ENCODE results near the gene FKBP7. TPM values are rescaled to one million over a fixed set of nuclear protein-coding genes. Genes with fewer than 3 reads are reported as not detected.
"Not testable (repeated sequence)": the region's sequence is repeated elsewhere in the genome, so short reads cannot be mapped to it uniquely, and the experiment has no call there.

Gene FKBP7
- total RNA-seq, 2 experiments from 2014 or later, result 4.1 to 4.6 TPM

DNA sequence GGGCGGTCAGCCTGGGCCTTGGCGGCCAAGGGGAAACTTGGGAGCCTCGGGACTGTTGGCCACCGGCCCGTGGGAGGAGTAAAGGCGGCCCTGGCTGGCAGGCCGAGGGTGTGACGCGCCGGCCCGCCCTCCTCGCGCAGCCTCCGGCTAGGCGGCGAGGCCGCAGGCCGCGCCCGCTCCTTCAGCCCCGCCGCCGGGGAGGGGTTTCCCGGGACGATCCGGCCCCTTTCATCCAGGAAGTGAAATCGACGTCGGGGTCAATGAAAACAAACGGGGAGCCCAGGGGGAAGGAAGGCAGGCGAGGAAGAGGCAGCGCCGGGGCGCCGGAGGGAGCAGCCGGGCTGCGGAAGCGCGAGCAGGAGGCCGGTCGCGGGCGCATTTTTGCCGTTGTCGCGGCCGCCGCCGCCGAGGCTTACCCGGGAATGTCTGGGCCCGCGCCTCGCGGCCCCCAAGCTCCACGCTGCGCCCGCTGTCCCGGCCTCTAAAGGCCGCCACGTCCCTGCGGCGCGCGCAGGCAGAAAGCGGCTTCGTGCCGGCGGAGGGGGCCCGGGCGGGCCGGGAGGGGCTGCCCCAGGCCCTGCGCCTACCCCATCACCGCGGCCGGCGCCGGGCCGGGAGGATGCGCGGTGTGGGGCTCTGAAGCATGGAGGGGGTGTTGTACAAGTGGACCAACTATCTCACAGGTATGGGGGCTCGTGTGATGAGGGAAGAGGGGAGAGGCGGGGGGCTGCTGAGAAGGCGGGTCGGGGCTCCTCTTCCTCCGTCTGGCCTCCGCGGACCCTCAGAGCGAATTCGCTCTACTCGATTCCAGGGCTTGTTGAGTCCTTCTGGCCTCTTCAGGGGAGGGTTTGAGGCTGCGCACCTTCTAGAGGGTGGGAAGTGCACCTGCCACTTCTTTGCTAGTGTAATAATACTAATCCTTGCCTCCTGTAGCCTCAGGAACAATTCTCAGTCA, 2.1 kb upstream of the FKBP7 start, which contains the start of gene PLEKHA3:
PLEKHA3 (plus strand) TSS at position 231 of the 955 bp plus-strand sequence; CDS start at position 644, 413 bp downstream.
- no peaks in the 10 kb centered on the region for H3K27me3 Mint-ChIP-seq
- ATAC-seq, result peak; percentile 75
- no peaks in the 10 kb centered on the region for H3K9me3 Mint-ChIP-seq (ENCODE audit: low read depth)
- H3K27ac Mint-ChIP-seq, result peak within 1 kb of the TSS; percentile 100
- H3K36me3 Mint-ChIP-seq, result peaks cover 5% of the 10 kb centered on the region
- peak; percentile 85 for DNase-seq
- CTCF ChIA-PET, result interaction anchor here (1.0 to 4.5 kb wide), 5 partner anchors 13 to 366 kb away, joined by 3 to 29 read pairs (median 3); partner anchors contain the start of genes PJVK and PRKRA
- peaks cover 50% of the 10 kb centered on the region for H3K4me1 Mint-ChIP-seq
- peak within 1 kb of the TSS; percentile 98 for H3K4me3 Mint-ChIP-seq

GRCh38 chr2:178479758-178480226, 1.4 kb upstream of the FKBP7 start:
- no peaks in the 10 kb centered on the region for H3K9me3 Mint-ChIP-seq (ENCODE audit: low read depth)
- DNase-seq (no peak), ATAC-seq (no peak)
- peak overlapping the region; percentile 98 for H3K4me3 Mint-ChIP-seq
- no peaks in the 10 kb centered on the region for H3K27me3 Mint-ChIP-seq
- CTCF ChIA-PET, result interaction anchor here (0.8 to 4.5 kb wide), 6 partner anchors 14 to 365 kb away, joined by 3 to 29 read pairs (median 3); partner anchors contain the start of genes PJVK and PRKRA
- H3K27ac Mint-ChIP-seq, result peak overlapping the region; percentile 100
- peaks cover 4% of the 10 kb centered on the region for H3K36me3 Mint-ChIP-seq
- peaks cover 50% of the 10 kb centered on the region for H3K4me1 Mint-ChIP-seq

- Mint-ChIP-seq H3K27ac (peak overlapping the region; percentile 100), H3K9me3 (ENCODE audit: low read depth) (no peaks in the 10 kb centered on the region), H3K27me3 (no peaks in the 10 kb centered on the region), H3K36me3 (peaks cover 4% of the 10 kb centered on the region), H3K4me1 (peaks cover 46% of the 10 kb centered on the region), H3K4me3 (peak overlapping the region; percentile 98)
- ATAC-seq (no peak), DNase-seq (no peak)
- CTCF ChIA-PET, result interaction anchor here (0.8 to 4.5 kb wide), 4 partner anchors 29 to 85 kb away, joined by 3 to 29 read pairs (median 5); partner anchors contain the start of genes PJVK and PRKRA
Measured at GRCh38 chr2:178479275-178479616, 846 bp upstream of the FKBP7 start.

GRCh38 chr2:178478130-178478438, 316 bp downstream of the FKBP7 start:
- peak overlapping the region; percentile 98 for H3K4me3 Mint-ChIP-seq
- CTCF ChIA-PET, result interaction anchor here (1.0 kb wide), 1 partner anchor 12 kb away, joined by 3 read pairs; no protein-coding TSS in a partner anchor
- ATAC-seq, result no peak
- peaks cover 4% of the 10 kb centered on the region for H3K36me3 Mint-ChIP-seq
- H3K4me1 Mint-ChIP-seq, result peaks cover 46% of the 10 kb centered on the region
- no peaks in the 10 kb centered on the region for H3K27me3 Mint-ChIP-seq
- peak overlapping the region; percentile 100 for H3K27ac Mint-ChIP-seq
- no peak for DNase-seq
- no peaks in the 10 kb centered on the region for H3K9me3 Mint-ChIP-seq (ENCODE audit: low read depth)

- ATAC-seq (no peak), DNase-seq (no peak)
- Mint-ChIP-seq H3K27me3 (no peaks in the 10 kb centered on the region), H3K4me3 (peak overlapping the region; percentile 98), H3K27ac (peak overlapping the region; percentile 100), H3K9me3 (ENCODE audit: low read depth) (no peaks in the 10 kb centered on the region), H3K36me3 (peaks cover 4% of the 10 kb centered on the region), H3K4me1 (peaks cover 42% of the 10 kb centered on the region)
- CTCF ChIA-PET, result interaction anchor here (1.0 kb wide), 1 partner anchor 12 kb away, joined by 3 read pairs; no protein-coding TSS in a partner anchor
Measured at GRCh38 chr2:178477443-178478129, 814 bp downstream of the FKBP7 start.

GRCh38 chr2:178476477-178476876, 1.9 kb downstream of the FKBP7 start:
- no peaks in the 10 kb centered on the region for H3K27me3 Mint-ChIP-seq
- H3K36me3 Mint-ChIP-seq, result peaks cover 4% of the 10 kb centered on the region
- peaks cover 31% of the 10 kb centered on the region for H3K4me1 Mint-ChIP-seq
- ATAC-seq (no peak), DNase-seq (no peak)
- no peak overlapping the region for H3K4me3 Mint-ChIP-seq
- CTCF ChIA-PET, result no interaction called here
- no peaks in the 10 kb centered on the region for H3K9me3 Mint-ChIP-seq (ENCODE audit: low read depth)
- no peak overlapping the region for H3K27ac Mint-ChIP-seq

GRCh38 chr2:178474560-178474959, 3.8 kb downstream of the FKBP7 start:
- no peak overlapping the region for H3K27ac Mint-ChIP-seq
- peaks cover 27% of the 10 kb centered on the region for H3K4me1 Mint-ChIP-seq
- DNase-seq (no peak), ATAC-seq (no peak)
- CTCF ChIA-PET, result interaction anchor here (1.0 to 1.8 kb wide), 2 partner anchors 23 to 60 kb away, joined by 3 to 4 read pairs; partner anchors contain the start of genes PJVK and PRKRA
- H3K27me3 Mint-ChIP-seq, result no peaks in the 10 kb centered on the region
- peaks cover 5% of the 10 kb centered on the region for H3K36me3 Mint-ChIP-seq
- no peak overlapping the region for H3K4me3 Mint-ChIP-seq
- H3K9me3 Mint-ChIP-seq (ENCODE audit: low read depth), result no peaks in the 10 kb centered on the region

GRCh38 chr2:178473931-178474330, 4.5 kb downstream of the FKBP7 start:
- DNase-seq (no peak), ATAC-seq (no peak)
- Mint-ChIP-seq H3K27me3 (no peaks in the 10 kb centered on the region), H3K36me3 (peaks cover 6% of the 10 kb centered on the region), H3K27ac (no peak overlapping the region), H3K9me3 (ENCODE audit: low read depth) (no peaks in the 10 kb centered on the region), H3K4me3 (no peak overlapping the region), H3K4me1 (peaks cover 21% of the 10 kb centered on the region)
- CTCF ChIA-PET, result interaction anchor here (1.8 kb wide), 1 partner anchor 23 kb away, joined by 4 read pairs; the partner anchor contains the start of genes PJVK and PRKRA

- peaks cover 19% of the 10 kb centered on the region for H3K4me1 Mint-ChIP-seq
- DNase-seq (no peak), ATAC-seq (no peak)
- no peak overlapping the region for H3K27ac Mint-ChIP-seq
- H3K4me3 Mint-ChIP-seq, result no peak overlapping the region
- H3K27me3 Mint-ChIP-seq, result no peaks in the 10 kb centered on the region
- CTCF ChIA-PET, result interaction anchor here (1.8 kb wide), 1 partner anchor 22 kb away, joined by 4 read pairs; the partner anchor contains the start of genes PJVK and PRKRA
- H3K36me3 Mint-ChIP-seq, result peaks cover 6% of the 10 kb centered on the region
- no peaks in the 10 kb centered on the region for H3K9me3 Mint-ChIP-seq (ENCODE audit: low read depth)
Measured at GRCh38 chr2:178473373-178473772, 5.0 kb downstream of the FKBP7 start.

- H3K9me3 Mint-ChIP-seq (ENCODE audit: low read depth); ATAC-seq; H3K27ac Mint-ChIP-seq; DNase-seq; H3K4me3 Mint-ChIP-seq; H3K27me3 Mint-ChIP-seq; H3K4me1 Mint-ChIP-seq; H3K36me3 Mint-ChIP-seq: not testable (repeated sequence)
- CTCF ChIA-PET, result interaction anchor here (0.7 kb wide), 1 partner anchor 57 kb away, joined by 3 read pairs; no protein-coding TSS in a partner anchor
Measured at GRCh38 chr2:178471313-178471712, 7.1 kb downstream of the FKBP7 start.

GRCh38 chr2:178469219-178469849, 9.1 kb downstream of the FKBP7 start:
- Mint-ChIP-seq H3K4me3 (no peak overlapping the region), H3K9me3 (ENCODE audit: low read depth) (no peaks in the 10 kb centered on the region), H3K36me3 (peaks cover 9% of the 10 kb centered on the region), H3K27ac (no peak overlapping the region), H3K27me3 (no peaks in the 10 kb centered on the region), H3K4me1 (no peaks in the 10 kb centered on the region)
- CTCF ChIA-PET, result interaction anchor here (1.2 kb wide), 1 partner anchor 25 kb away, joined by 3 read pairs; no protein-coding TSS in a partner anchor
- DNase-seq (no peak), ATAC-seq (no peak)

- Mint-ChIP-seq H3K4me3 (no peak overlapping the region), H3K36me3 (no peaks in the 10 kb centered on the region), H3K27me3 (peaks cover 2% of the 10 kb centered on the region), H3K9me3 (ENCODE audit: low read depth) (no peaks in the 10 kb centered on the region), H3K27ac (no peak overlapping the region), H3K4me1 (no peaks in the 10 kb centered on the region)
- no peak for DNase-seq
- ATAC-seq, result no peak
- CTCF ChIA-PET, result no interaction called here
Measured at GRCh38 chr2:178457390-178457886, 21.0 kb downstream of the FKBP7 start.

Measured in activated CD8-positive, alpha-beta memory T cell treated with anti-CD3 and anti-CD28 coated beads, Interleukin-2, amount 10 ng/mL, durations not matched to agents 7 days and 5 days (primary cell).